Natural killer cell (primary cell): ENCODE results near the gene AUTS2. TPM values are rescaled to one million over a fixed set of nuclear protein-coding genes. Genes with fewer than 3 reads are reported as not detected.

ENCODE experiments used
- ATAC-seq, 3 donors: fragments of 150-1000 bp in 2 of 3; fragments of 200-7000 bp in 1 of 3; cut with Tn5 transposase; 1 replicate in 1 of 3; 2 replicates in 2 of 3; pipeline ENCODE4 v1.10.0; 2021; ENCODE audit warnings: mild to moderate bottlenecking in 2 of 3, moderate library complexity in 2 of 3
- DNase-seq, 2 donors: peaks; one replicate each; pipeline versions ENCODE4 v3.0.0 to v3.0.0-alpha.2; 2013 to 2021; ENCODE audit warnings: mixed read lengths in 1 of 2
- H3K27ac ChIP-seq: one replicate; pipeline ENCODE4 v1.5.1; 2013; ENCODE audit warnings: mild to moderate bottlenecking, low read length
- H3K27me3 ChIP-seq: one replicate; pipeline ENCODE4 v1.6.1; 2013; ENCODE audit warnings: low read length; ENCODE audit not compliant: control insufficient read depth, insufficient read depth
- H3K36me3 ChIP-seq: one replicate; pipeline ENCODE4 v1.6.1; 2013; ENCODE audit warnings: low read length; ENCODE audit not compliant: control insufficient read depth, insufficient read depth
- H3K4me1 ChIP-seq: one replicate; pipeline ENCODE4 v1.6.1; 2013; ENCODE audit warnings: low read length; ENCODE audit not compliant: control insufficient read depth, insufficient read depth
- H3K4me3 ChIP-seq: one replicate; pipeline ENCODE4 v1.5.1; 2013; ENCODE audit warnings: low read length
- H3K9me3 ChIP-seq: one replicate; pipeline ENCODE4 v1.6.1; 2013; ENCODE audit warnings: low read length; ENCODE audit not compliant: control insufficient read depth, insufficient read depth
- H3K27ac Mint-ChIP-seq, 2 donors: one replicate each; pipeline ENCODE4 v1.8.0; 2022; ENCODE audit warnings: mild to moderate bottlenecking in 2 of 2, mixed read lengths in 2 of 2, moderate library complexity in 1 of 2
- H3K27me3 Mint-ChIP-seq, 2 donors: one replicate each; pipeline ENCODE4 v1.8.0; 2022; ENCODE audit warnings: low read depth in 2 of 2, mixed read lengths in 2 of 2
- H3K36me3 Mint-ChIP-seq: one replicate; pipeline ENCODE4 v1.8.0; 2022; ENCODE audit warnings: mixed read lengths
- H3K4me1 Mint-ChIP-seq, 2 donors: one replicate each; pipeline ENCODE4 v1.8.0; 2022; ENCODE audit warnings: mixed read lengths in 2 of 2
- H3K4me3 Mint-ChIP-seq: one replicate; pipeline ENCODE4 v1.8.0; 2022; ENCODE audit warnings: mild to moderate bottlenecking, moderate library complexity, mixed read lengths
- H3K9me3 Mint-ChIP-seq, 2 donors: one replicate each; pipeline ENCODE4 v1.8.0; 2022; ENCODE audit warnings: mixed read lengths in 2 of 2
- CTCF ChIP-seq: fragments of 200-600 bp; IDR thresholded peaks from one replicate; pipeline ENCODE4 v1.8.0; 2022; ENCODE audit warnings: antibody characterized with exemption
- WGBS: methylation state at CpG from one replicate; pipeline ENCODE4 v1.1.7; 2013; ENCODE audit warnings: missing lambda C conversion rate; ENCODE audit not compliant: insufficient coverage; 5-methylcytosine and 5-hydroxymethylcytosine counted together
- intact Hi-C: fragments of 100-400 bp; cut with micrococcal nuclease; formaldehyde crosslinking; loops from one replicate; pipeline ENCODE4 v1.14.2; 2022
- total RNA-seq, 4 donors: library from RNA; stranded (reverse); fragments of 120-200 nt in 1 of 4; gene quantifications; one replicate each; pipeline versions ENCODE4 v1.2.3 to v1.2.4, GENCODE V29; 2013 to 2022

The AUTS2 gene
- total RNA-seq, 3 donors from 2014 or later (not counting 1 experiment from before 2014, with no cell fraction given) = 147 to 197 (median 155) TPM

DNA sequence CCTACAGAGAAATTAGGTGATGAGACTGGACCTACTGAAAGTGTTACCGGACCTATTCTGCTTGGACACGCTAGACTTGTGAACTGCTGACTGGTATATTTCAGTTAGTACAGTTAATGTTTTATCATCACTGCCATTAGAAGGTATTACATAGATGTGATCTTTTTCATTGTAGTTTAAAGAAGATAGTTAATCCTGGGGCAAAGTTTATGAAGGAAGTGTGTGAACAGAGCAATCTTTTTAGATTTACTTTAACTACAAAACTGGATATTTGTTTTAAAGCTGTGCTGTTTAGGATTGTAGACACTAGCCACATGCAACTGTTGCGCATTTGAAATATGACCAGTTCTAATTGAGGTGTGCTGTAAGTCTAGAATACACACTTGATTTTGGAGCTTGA is 446.7 kb downstream of the AUTS2 start:
- intact Hi-C loops = no loop called here
- Histone ChIP-seq H3K9me3 (no peaks in the 10 kb centered on the region), H3K4me1 (no peaks in the 10 kb centered on the region), H3K27me3 (no peaks in the 10 kb centered on the region), H3K4me3 (no peak overlapping the region), H3K27ac (no peak overlapping the region), H3K36me3 (no peaks in the 10 kb centered on the region)
- Mint-ChIP-seq H3K4me3 (no peak overlapping the region), H3K27me3 (no peaks in the 10 kb centered on the region), H3K4me1 (peaks cover 6 to 13% of the 10 kb centered on the region in 2 donors), H3K27ac (no peak overlapping the region), H3K9me3 (no peaks in the 10 kb centered on the region), H3K36me3 (no peaks in the 10 kb centered on the region)
- TF ChIP-seq CTCF = no peak
- WGBS = 97% methylated on average over 3 of the region's 3 CpGs
- DNase-seq (no peak), ATAC-seq (no peak)

- Mint-ChIP-seq H3K36me3 (no peaks in the 10 kb centered on the region), H3K27me3 (no peaks in the 10 kb centered on the region), H3K9me3 (no peaks in the 10 kb centered on the region), H3K4me1 (peaks cover 5 to 13% of the 10 kb centered on the region in 2 donors), H3K4me3 (no peak overlapping the region), H3K27ac (no peak overlapping the region)
- Histone ChIP-seq H3K4me1 (no peaks in the 10 kb centered on the region), H3K27me3 (no peaks in the 10 kb centered on the region), H3K4me3 (no peak overlapping the region), H3K36me3 (no peaks in the 10 kb centered on the region), H3K27ac (no peak overlapping the region), H3K9me3 (no peaks in the 10 kb centered on the region)
- intact Hi-C loops = no loop called here
- DNase-seq (no peak), ATAC-seq (no peak)
- 95% methylated on average over 1 of the region's 1 CpG for WGBS
- no peak for TF ChIP-seq CTCF
Measured at GRCh38 chr7:70047384-70047783, 449.1 kb downstream of the AUTS2 start.

- TF ChIP-seq CTCF = no peak
- intact Hi-C loops = no loop called here
- Mint-ChIP-seq H3K9me3 (no peaks in the 10 kb centered on the region), H3K4me3 (no peak overlapping the region), H3K36me3 (no peaks in the 10 kb centered on the region), H3K27me3 (no peaks in the 10 kb centered on the region), H3K4me1 (peaks cover 0 to 9% of the 10 kb centered on the region in 2 donors), H3K27ac (no peak overlapping the region)
- no peak for DNase-seq
- Histone ChIP-seq H3K27ac (no peak overlapping the region), H3K36me3 (no peaks in the 10 kb centered on the region), H3K9me3 (no peaks in the 10 kb centered on the region), H3K27me3 (no peaks in the 10 kb centered on the region), H3K4me3 (no peak overlapping the region), H3K4me1 (no peaks in the 10 kb centered on the region)
- WGBS = 86% methylated on average over 3 of the region's 3 CpGs
- no peak for ATAC-seq
Measured at GRCh38 chr7:70047891-70048448, 449.7 kb downstream of the AUTS2 start.

DNA sequence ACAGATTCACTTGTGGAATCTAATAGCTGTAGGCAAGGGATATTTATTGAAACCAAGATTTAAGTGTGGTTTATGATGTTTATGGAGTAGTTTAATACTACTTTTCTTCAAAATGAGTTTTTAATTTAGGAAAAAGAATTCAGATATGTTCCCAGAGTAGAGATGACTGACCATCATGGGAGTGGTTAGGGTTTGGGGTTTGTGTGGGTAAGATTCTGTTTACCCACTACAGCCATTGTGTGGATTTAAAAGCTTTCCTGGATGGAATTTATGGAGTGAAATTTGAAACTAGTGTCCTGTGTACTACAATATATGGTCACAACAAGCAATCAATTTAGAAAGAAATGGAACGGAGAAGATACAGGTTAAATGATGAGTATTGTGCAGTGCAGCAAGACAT is 453.5 kb downstream of the AUTS2 start:
- Mint-ChIP-seq H3K27me3 (peaks cover 0 to 4% of the 10 kb centered on the region in 2 donors), H3K4me1 (peaks cover 0 to 5% of the 10 kb centered on the region in 2 donors), H3K4me3 (no peak overlapping the region), H3K27ac (no peak overlapping the region), H3K9me3 (no peaks in the 10 kb centered on the region), H3K36me3 (no peaks in the 10 kb centered on the region)
- intact Hi-C loops = no loop called here
- no peaks in the 10 kb centered on the region for H3K9me3 ChIP-seq
- H3K4me3 ChIP-seq = no peak overlapping the region
- TF ChIP-seq CTCF = no peak
- H3K27me3 ChIP-seq = no peaks in the 10 kb centered on the region
- H3K4me1 ChIP-seq = no peaks in the 10 kb centered on the region
- H3K27ac ChIP-seq = no peak overlapping the region
- ATAC-seq (no peak), DNase-seq (no peak)
- no peaks in the 10 kb centered on the region for H3K36me3 ChIP-seq
- no CpG with 5 or more reads among the region's 1 CpG for WGBS
